ENCODE data around the gene GOSR1.
"Not testable (repeated sequence)": the region's sequence is repeated elsewhere in the genome, so short reads cannot be mapped to it uniquely, and the experiment has no call there.

GOSR1 gene

GRCh38 chr17:30557916-30558685 lies 80.9 kb downstream of the GOSR1 start:
- Histone ChIP-seq H3K4me2 (ENCODE audit: low read length) (no peak overlapping the region), H3K79me1 (ENCODE audit: low read length) (no peaks in the 10 kb centered on the region), H4K5ac (ENCODE audit: low read length) (no peak overlapping the region), H3K9ac (ENCODE audit: low read length) (no peak overlapping the region), H3K36me3 (ENCODE audit: control insufficient read depth, insufficient read depth, low read length) (no peaks in the 10 kb centered on the region), H2BK15ac (replicated peaks; ENCODE audit: low read depth) (no peak overlapping the region), H3K56ac (ENCODE audit: low read length) (no peak overlapping the region), H3K4ac (ENCODE audit: low read depth, low read length) (no peak overlapping the region), H3K23ac (ENCODE audit: low read length) (no peak overlapping the region), H2BK120ac (ENCODE audit: low read depth, low read length) (no peak overlapping the region), H3K79me2 (ENCODE audit: control insufficient read depth, insufficient read depth, low read length) (no peaks in the 10 kb centered on the region), H4K8ac (ENCODE audit: low read depth, low read length) (no peak overlapping the region), H3K27ac (ENCODE audit: low read depth, low read length) (no peak overlapping the region), H3K18ac (ENCODE audit: low read length) (no peak overlapping the region), H2AK5ac (ENCODE audit: low read length) (no peak overlapping the region), H3K4me1 (ENCODE audit: control insufficient read depth, low read depth, low read length) (no peaks in the 10 kb centered on the region), H3K27me3 (ENCODE audit: insufficient read depth, low read length, poor library complexity) (no peaks in the 10 kb centered on the region), H2BK5ac (ENCODE audit: low read length) (no peak overlapping the region), H3K4me3 (ENCODE audit: low read length) (no peak overlapping the region)
- DNase-seq: no peak
- WGBS (ENCODE audit: extremely low coverage, insufficient coverage, low lambda C conversion rate): no CpG with 5 or more reads among the region's 8 CpGs

- H2BK120ac ChIP-seq (ENCODE audit: low read depth, low read length): no peak overlapping the region
- no peaks in the 10 kb centered on the region for H3K79me2 ChIP-seq (ENCODE audit: control insufficient read depth, insufficient read depth, low read length)
- H2BK5ac ChIP-seq (ENCODE audit: low read length): no peak overlapping the region
- no peak for DNase-seq
- H3K4me1 ChIP-seq (ENCODE audit: control insufficient read depth, low read depth, low read length): peaks cover 3% of the 10 kb centered on the region
- H3K4me3 ChIP-seq (ENCODE audit: low read length): no peak overlapping the region
- H2AK5ac ChIP-seq (ENCODE audit: low read length): no peak overlapping the region
- no peak overlapping the region for H3K4me2 ChIP-seq (ENCODE audit: low read length)
- no peak overlapping the region for H3K27ac ChIP-seq (ENCODE audit: low read depth, low read length)
- H3K56ac ChIP-seq (ENCODE audit: low read length): no peak overlapping the region
- no peaks in the 10 kb centered on the region for H3K36me3 ChIP-seq (ENCODE audit: control insufficient read depth, insufficient read depth, low read length)
- H3K23ac ChIP-seq (ENCODE audit: low read length): no peak overlapping the region
- H3K79me1 ChIP-seq (ENCODE audit: low read length): no peaks in the 10 kb centered on the region
- H4K5ac ChIP-seq (ENCODE audit: low read length): no peak overlapping the region
- H3K9ac ChIP-seq (ENCODE audit: low read length): no peak overlapping the region
- H3K27me3 ChIP-seq (ENCODE audit: insufficient read depth, low read length, poor library complexity): no peaks in the 10 kb centered on the region
- H4K8ac ChIP-seq (ENCODE audit: low read depth, low read length): no peak overlapping the region
- no CpG with 5 or more reads among the region's 22 CpGs for WGBS (ENCODE audit: extremely low coverage, insufficient coverage, low lambda C conversion rate)
- no peak overlapping the region for H3K18ac ChIP-seq (ENCODE audit: low read length)
- no peak overlapping the region for H3K4ac ChIP-seq (ENCODE audit: low read depth, low read length)
- H2BK15ac ChIP-seq (replicated peaks; ENCODE audit: low read depth): no peak overlapping the region
These were observed 81.7 kb downstream of the GOSR1 start for GRCh38 chr17:30558686-30559545.

- H4K8ac ChIP-seq (ENCODE audit: low read depth, low read length): no peak overlapping the region
- WGBS (ENCODE audit: extremely low coverage, insufficient coverage, low lambda C conversion rate): no CpG with 5 or more reads among the region's 7 CpGs
- H3K23ac ChIP-seq (ENCODE audit: low read length): no peak overlapping the region
- no peak overlapping the region for H3K27ac ChIP-seq (ENCODE audit: low read depth, low read length)
- H2BK120ac ChIP-seq (ENCODE audit: low read depth, low read length): no peak overlapping the region
- H3K79me1 ChIP-seq (ENCODE audit: low read length): no peaks in the 10 kb centered on the region
- H3K18ac ChIP-seq (ENCODE audit: low read length): no peak overlapping the region
- H3K36me3 ChIP-seq (ENCODE audit: control insufficient read depth, insufficient read depth, low read length): no peaks in the 10 kb centered on the region
- H4K5ac ChIP-seq (ENCODE audit: low read length): no peak overlapping the region
- DNase-seq: no peak
- H2BK15ac ChIP-seq (replicated peaks; ENCODE audit: low read depth): no peak overlapping the region
- no peak overlapping the region for H3K4ac ChIP-seq (ENCODE audit: low read depth, low read length)
- no peak overlapping the region for H3K4me3 ChIP-seq (ENCODE audit: low read length)
- no peak overlapping the region for H3K9ac ChIP-seq (ENCODE audit: low read length)
- no peak overlapping the region for H2AK5ac ChIP-seq (ENCODE audit: low read length)
- no peak overlapping the region for H2BK5ac ChIP-seq (ENCODE audit: low read length)
- H3K4me2 ChIP-seq (ENCODE audit: low read length): no peak overlapping the region
- H3K56ac ChIP-seq (ENCODE audit: low read length): no peak overlapping the region
- H3K79me2 ChIP-seq (ENCODE audit: control insufficient read depth, insufficient read depth, low read length): no peaks in the 10 kb centered on the region
- H3K27me3 ChIP-seq (ENCODE audit: insufficient read depth, low read length, poor library complexity): no peaks in the 10 kb centered on the region
- peaks cover 3% of the 10 kb centered on the region for H3K4me1 ChIP-seq (ENCODE audit: control insufficient read depth, low read depth, low read length)
These were observed 82.4 kb downstream of the GOSR1 start for GRCh38 chr17:30559656-30560055.

- H3K27ac ChIP-seq (ENCODE audit: low read depth, low read length); H4K8ac ChIP-seq (ENCODE audit: low read depth, low read length); H2BK5ac ChIP-seq (ENCODE audit: low read length); H3K4me1 ChIP-seq (ENCODE audit: control insufficient read depth, low read depth, low read length); H3K4me2 ChIP-seq (ENCODE audit: low read length); H3K79me2 ChIP-seq (ENCODE audit: control insufficient read depth, insufficient read depth, low read length); H3K18ac ChIP-seq (ENCODE audit: low read length); H3K4me3 ChIP-seq (ENCODE audit: low read length); H2BK120ac ChIP-seq (ENCODE audit: low read depth, low read length); DNase-seq; H3K4ac ChIP-seq (ENCODE audit: low read depth, low read length); H3K27me3 ChIP-seq (ENCODE audit: insufficient read depth, low read length, poor library complexity); H3K9ac ChIP-seq (ENCODE audit: low read length); H2BK15ac ChIP-seq (replicated peaks; ENCODE audit: low read depth); H3K23ac ChIP-seq (ENCODE audit: low read length); H3K56ac ChIP-seq (ENCODE audit: low read length); H2AK5ac ChIP-seq (ENCODE audit: low read length); H3K79me1 ChIP-seq (ENCODE audit: low read length); H3K36me3 ChIP-seq (ENCODE audit: control insufficient read depth, insufficient read depth, low read length); H4K5ac ChIP-seq (ENCODE audit: low read length): not testable (repeated sequence)
- WGBS (ENCODE audit: extremely low coverage, insufficient coverage, low lambda C conversion rate): no CpG with 5 or more reads among the region's 8 CpGs
These were observed 83.2 kb downstream of the GOSR1 start for GRCh38 chr17:30560117-30561026.

- H3K27me3 ChIP-seq (ENCODE audit: insufficient read depth, low read length, poor library complexity); H3K9ac ChIP-seq (ENCODE audit: low read length); H2BK5ac ChIP-seq (ENCODE audit: low read length); H3K56ac ChIP-seq (ENCODE audit: low read length); H3K36me3 ChIP-seq (ENCODE audit: control insufficient read depth, insufficient read depth, low read length); H3K4me3 ChIP-seq (ENCODE audit: low read length); H2BK15ac ChIP-seq (replicated peaks; ENCODE audit: low read depth); H3K18ac ChIP-seq (ENCODE audit: low read length); H2AK5ac ChIP-seq (ENCODE audit: low read length); H4K5ac ChIP-seq (ENCODE audit: low read length); H3K79me1 ChIP-seq (ENCODE audit: low read length); DNase-seq; H3K4me2 ChIP-seq (ENCODE audit: low read length); H3K4ac ChIP-seq (ENCODE audit: low read depth, low read length); H4K8ac ChIP-seq (ENCODE audit: low read depth, low read length); H3K4me1 ChIP-seq (ENCODE audit: control insufficient read depth, low read depth, low read length); H3K27ac ChIP-seq (ENCODE audit: low read depth, low read length); H3K79me2 ChIP-seq (ENCODE audit: control insufficient read depth, insufficient read depth, low read length); H2BK120ac ChIP-seq (ENCODE audit: low read depth, low read length); H3K23ac ChIP-seq (ENCODE audit: low read length): not testable (repeated sequence)
- WGBS (ENCODE audit: extremely low coverage, insufficient coverage, low lambda C conversion rate): no CpG with 5 or more reads among the region's 1 CpG
These were observed 84.6 kb downstream of the GOSR1 start for GRCh38 chr17:30561766-30562165.
